Muscle layer of duodenum (tissue), 2 donors: ENCODE measurements around the gene ADD1.

ENCODE experiments used
- H3K27ac ChIP-seq: one replicate; pipeline ENCODE4 v1.7.0; 2013; ENCODE audit warnings: mild to moderate bottlenecking, low read length
- H3K27me3 ChIP-seq: one replicate; pipeline ENCODE4 v1.7.0; 2013; ENCODE audit warnings: low read depth, mild to moderate bottlenecking, control low read depth, low read length
- H3K36me3 ChIP-seq, 2 donors: one replicate each; pipeline ENCODE4 v1.7.0; 2013; ENCODE audit warnings: low read length in 2 of 2, control low read depth in 1 of 2, mild to moderate bottlenecking in 1 of 2; ENCODE audit not compliant: insufficient read depth in 2 of 2, control insufficient read depth in 1 of 2
- H3K4me1 ChIP-seq, 2 donors: one replicate each; pipeline ENCODE4 v1.7.0; 2013; ENCODE audit warnings: low read length in 2 of 2, mild to moderate bottlenecking in 2 of 2, control low read depth in 1 of 2, moderate library complexity in 1 of 2; ENCODE audit not compliant: insufficient read depth in 2 of 2, control insufficient read depth in 1 of 2
- H3K4me3 ChIP-seq, 2 donors: one replicate each; pipeline ENCODE4 v1.7.0; 2013; ENCODE audit warnings: low read length in 2 of 2, low read depth in 1 of 2, mild to moderate bottlenecking in 1 of 2
- H3K9me3 ChIP-seq, 2 donors: one replicate each; pipeline ENCODE4 v1.7.0; 2013; ENCODE audit warnings: low read length in 2 of 2, control low read depth in 1 of 2, mild to moderate bottlenecking in 1 of 2; ENCODE audit not compliant: control insufficient read depth in 1 of 2
- donor health status: healthy.

ADD1 gene

DNA sequence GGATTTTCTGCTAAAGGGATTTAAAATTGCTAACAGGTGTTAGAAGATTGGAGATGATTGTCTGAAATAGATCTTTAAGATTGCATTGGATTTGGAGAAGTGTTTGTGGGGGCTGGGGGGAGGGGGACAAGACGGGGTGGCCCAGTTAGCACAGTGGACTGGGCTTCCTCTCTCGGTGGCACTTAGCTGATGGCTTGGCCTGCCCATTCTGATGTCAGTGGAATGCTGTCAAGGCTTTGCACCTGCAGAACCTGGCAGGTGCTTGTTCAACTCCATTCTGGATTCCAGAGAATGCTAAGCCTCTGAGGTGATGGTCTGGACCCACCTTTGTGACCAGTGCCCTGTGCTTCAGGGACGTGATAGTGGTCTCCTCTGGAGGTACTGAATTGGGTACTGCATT is 43.7 kb downstream of the ADD1 start:
- Histone ChIP-seq H3K4me3 (no peak overlapping the region), H3K36me3 (peaks cover 32 to 36% of the 10 kb centered on the region in 2 donors), H3K27ac (no peak overlapping the region), H3K9me3 (no peaks in the 10 kb centered on the region), H3K27me3 (no peaks in the 10 kb centered on the region), H3K4me1 (no peaks in the 10 kb centered on the region)

DNA sequence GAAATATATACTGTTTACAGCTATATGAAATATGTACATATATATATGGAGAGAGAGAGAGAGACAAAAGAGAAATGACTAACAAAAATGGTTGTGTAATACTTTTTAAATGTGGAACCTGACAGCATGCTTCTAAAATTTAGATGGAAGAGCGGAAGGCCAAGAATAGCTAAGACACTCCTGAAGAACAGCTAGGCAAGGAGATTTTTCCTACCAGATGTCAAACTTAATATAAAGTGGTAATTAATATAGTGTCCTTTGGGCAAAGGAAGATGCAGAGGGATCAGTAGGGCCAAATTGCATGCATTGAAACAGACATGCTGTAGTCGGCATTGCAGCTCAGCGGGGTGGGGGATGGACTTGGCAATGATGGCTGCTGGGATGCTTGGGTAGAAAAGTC is 45.2 kb downstream of the ADD1 start:
- Histone ChIP-seq H3K9me3 (no peaks in the 10 kb centered on the region), H3K4me3 (no peak overlapping the region), H3K27ac (no peak overlapping the region), H3K36me3 (peaks cover 30 to 31% of the 10 kb centered on the region in 2 donors), H3K27me3 (no peaks in the 10 kb centered on the region), H3K4me1 (peaks cover 4% of the 10 kb centered on the region in 2 donors)

DNA sequence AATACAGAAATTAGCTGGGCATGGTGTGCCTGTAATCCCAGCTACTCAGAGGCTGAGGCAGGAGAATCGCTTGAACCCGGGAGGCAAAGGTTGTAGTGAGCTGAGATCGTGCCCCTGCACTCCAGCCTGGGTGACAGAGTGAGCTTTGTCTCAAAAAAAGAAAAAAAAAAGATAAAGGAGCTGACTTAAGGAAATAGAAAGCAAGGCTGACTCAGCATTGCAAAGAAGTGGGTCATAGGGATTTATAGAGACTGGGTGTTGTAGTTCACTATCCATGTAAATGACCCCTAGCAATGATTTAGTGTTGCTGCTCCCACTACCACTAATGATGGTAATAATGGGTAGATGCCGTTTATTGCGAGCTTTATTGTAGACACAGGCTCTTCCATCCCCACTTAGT is 47.6 kb downstream of the ADD1 start:
- no peaks in the 10 kb centered on the region for H3K27me3 ChIP-seq
- H3K4me3 ChIP-seq: no peak overlapping the region
- H3K36me3 ChIP-seq: peaks cover 21 to 24% of the 10 kb centered on the region in 2 donors
- H3K9me3 ChIP-seq: no peaks in the 10 kb centered on the region
- no peak overlapping the region for H3K27ac ChIP-seq
- peaks cover 4 to 8% of the 10 kb centered on the region in 2 donors for H3K4me1 ChIP-seq

DNA sequence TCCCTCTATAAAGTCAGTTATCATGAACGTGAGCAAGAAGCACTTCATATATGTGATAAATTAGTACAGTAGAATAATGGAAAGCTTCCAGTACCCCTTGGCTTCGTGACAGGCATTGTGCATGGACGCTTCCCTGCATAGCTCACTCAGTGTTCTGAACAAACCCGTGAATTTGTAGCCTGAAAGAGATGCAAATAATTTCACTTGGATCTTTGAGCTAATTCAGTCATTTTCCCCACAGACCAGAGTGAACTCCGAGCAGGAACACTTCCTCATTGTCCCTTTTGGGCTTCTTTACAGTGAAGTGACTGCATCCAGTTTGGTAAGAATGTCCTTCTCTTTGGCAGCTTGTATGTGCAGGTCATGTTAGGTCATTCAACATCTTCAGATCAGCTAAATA is 50.1 kb downstream of the ADD1 start:
- Histone ChIP-seq H3K36me3 (peaks cover 30 to 33% of the 10 kb centered on the region in 2 donors), H3K4me1 (peaks cover 4 to 8% of the 10 kb centered on the region in 2 donors), H3K27ac (no peak overlapping the region), H3K4me3 (no peak overlapping the region), H3K27me3 (no peaks in the 10 kb centered on the region), H3K9me3 (no peaks in the 10 kb centered on the region)

DNA sequence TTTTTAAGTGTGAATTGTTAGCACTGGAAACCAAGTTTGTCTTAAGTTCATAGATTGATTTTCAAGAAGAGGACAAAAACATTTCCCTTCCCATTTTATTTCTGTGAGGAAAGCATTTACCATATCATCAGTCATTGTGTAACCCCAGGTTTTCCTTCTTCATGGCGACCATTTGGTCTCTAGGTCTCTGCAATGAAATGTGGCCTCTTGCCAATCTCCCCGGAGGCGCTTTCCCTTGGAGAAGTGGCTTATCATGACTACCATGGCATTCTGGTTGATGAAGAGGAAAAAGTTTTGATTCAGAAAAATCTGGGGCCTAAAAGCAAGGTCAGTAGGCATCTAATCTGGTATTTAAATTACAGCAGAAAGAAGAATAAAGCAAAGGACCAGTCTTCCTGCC is 54.4 kb downstream of the ADD1 start:
- Histone ChIP-seq H3K9me3 (no peaks in the 10 kb centered on the region), H3K4me3 (no peak overlapping the region), H3K27me3 (no peaks in the 10 kb centered on the region), H3K36me3 (peaks cover 51 to 59% of the 10 kb centered on the region in 2 donors), H3K27ac (no peak overlapping the region), H3K4me1 (peaks cover 4 to 8% of the 10 kb centered on the region in 2 donors)

DNA sequence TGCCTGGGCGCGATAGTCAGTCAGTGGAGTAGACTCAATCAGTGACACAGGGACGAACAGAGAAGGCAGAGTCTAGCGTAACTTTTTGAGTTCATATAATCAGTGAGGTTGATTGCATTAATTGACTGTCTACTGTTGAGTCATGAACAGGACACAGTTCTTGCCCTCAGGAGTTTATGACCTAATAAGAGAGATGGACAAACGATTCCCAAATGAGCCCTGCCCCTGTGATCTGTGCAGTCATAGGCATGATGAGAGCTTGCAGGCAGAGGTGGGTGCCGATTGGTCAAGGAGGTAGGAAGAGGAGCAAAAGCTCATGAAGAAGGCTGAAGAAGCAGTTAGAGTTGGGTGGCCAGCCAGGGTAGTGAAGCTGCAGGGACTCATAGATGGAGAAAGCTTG is 57.1 kb downstream of the ADD1 start:
- no peaks in the 10 kb centered on the region for H3K4me1 ChIP-seq
- H3K36me3 ChIP-seq: peaks cover 64 to 80% of the 10 kb centered on the region in 2 donors
- H3K27ac ChIP-seq: no peak overlapping the region

DNA sequence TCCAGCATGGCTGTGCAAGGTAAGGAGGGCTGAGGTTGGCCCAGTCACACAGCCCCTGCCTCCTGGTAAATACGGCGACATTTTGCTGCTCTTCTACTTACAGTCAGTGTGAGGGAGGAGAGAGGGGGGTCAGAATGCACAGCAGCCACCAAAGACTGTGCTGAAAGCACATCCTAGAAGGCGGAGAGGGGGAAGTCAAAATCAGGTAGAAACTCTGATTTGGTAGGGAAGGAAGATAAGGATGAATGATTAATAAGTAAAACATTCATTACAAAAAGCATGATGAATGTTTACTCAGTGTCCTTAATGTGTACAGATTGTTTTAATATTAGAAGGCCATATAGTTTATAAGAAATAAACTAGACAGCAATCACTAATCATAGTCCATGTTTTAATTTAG is 57.5 kb downstream of the ADD1 start:
- H3K4me3 ChIP-seq: no peak overlapping the region
- H3K27ac ChIP-seq: no peak overlapping the region
- H3K9me3 ChIP-seq: no peaks in the 10 kb centered on the region
- no peaks in the 10 kb centered on the region for H3K4me1 ChIP-seq
- peaks cover 65 to 80% of the 10 kb centered on the region in 2 donors for H3K36me3 ChIP-seq
- H3K27me3 ChIP-seq: no peaks in the 10 kb centered on the region

More for the DNA sequence above, 57.1 kb downstream of the ADD1 start:
- Histone ChIP-seq H3K4me3 (no peak overlapping the region), H3K27me3 (no peaks in the 10 kb centered on the region), H3K9me3 (no peaks in the 10 kb centered on the region)

DNA sequence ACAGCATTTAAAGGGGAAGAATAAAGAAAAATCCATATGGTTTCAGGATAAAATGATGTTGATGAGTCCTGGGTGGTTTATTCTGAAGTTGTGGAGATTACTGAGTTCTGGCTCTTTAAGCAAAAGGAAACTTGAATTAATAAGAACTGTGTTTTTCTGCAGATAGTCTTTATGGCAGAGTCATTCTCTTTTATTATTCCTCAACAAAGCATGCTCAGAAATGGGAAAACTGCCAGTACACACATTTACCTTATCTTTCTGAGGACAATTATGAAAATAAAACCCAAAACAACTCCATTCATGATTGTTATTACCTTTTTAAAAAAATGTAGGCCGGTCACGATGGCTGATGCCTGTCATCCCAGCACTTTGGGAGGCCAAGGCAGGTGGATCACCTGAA is 58.5 kb downstream of the ADD1 start:
- Histone ChIP-seq H3K4me3 (no peak overlapping the region), H3K27me3 (no peaks in the 10 kb centered on the region), H3K4me1 (no peaks in the 10 kb centered on the region), H3K27ac (no peak overlapping the region), H3K9me3 (no peaks in the 10 kb centered on the region), H3K36me3 (peaks cover 65 to 83% of the 10 kb centered on the region in 2 donors)

DNA sequence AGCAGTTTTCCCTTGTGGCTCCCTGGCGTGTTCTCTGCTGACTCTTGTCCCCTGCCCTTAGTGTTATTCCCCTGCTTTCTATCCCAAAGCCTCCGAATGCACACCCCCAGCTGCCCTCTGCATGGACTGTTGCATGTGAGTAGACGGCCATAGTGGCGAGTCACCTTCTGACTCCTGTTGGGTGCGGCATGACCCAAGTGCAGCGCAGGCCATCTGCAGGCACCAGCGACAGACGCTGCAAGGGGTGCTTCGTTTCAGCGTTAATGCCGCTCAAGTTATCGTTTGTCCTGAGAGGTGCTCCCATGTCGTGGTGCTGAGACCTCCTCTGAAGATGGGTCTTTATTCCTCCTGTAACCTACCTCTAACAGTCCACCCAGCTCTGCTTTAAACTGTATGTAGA is 61.9 kb downstream of the ADD1 start:
- Histone ChIP-seq H3K4me1 (no peaks in the 10 kb centered on the region), H3K27ac (no peak overlapping the region), H3K9me3 (no peaks in the 10 kb centered on the region), H3K36me3 (peaks cover 62 to 86% of the 10 kb centered on the region in 2 donors), H3K27me3 (no peaks in the 10 kb centered on the region), H3K4me3 (no peak overlapping the region)

DNA sequence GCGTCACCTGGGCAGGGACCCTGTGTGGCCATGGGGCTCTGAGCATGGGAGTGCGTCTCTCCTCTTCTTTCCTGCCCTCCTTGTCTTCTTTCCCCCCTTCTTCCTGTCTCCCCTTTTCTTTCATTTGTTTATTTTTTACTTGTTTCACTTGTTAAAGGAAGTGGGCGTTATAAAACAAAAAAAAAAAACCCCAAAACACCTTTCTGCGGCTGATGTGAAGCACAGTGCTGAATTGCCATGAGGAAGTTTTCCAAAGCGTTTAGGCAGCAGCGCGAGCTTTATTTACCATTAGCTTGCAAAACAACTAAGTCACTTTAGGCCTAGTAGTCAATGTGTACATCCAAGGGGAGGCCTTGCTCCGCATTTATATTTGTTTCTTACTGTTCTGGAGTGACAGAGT is 62.6 kb downstream of the ADD1 start:
- no peak overlapping the region for H3K27ac ChIP-seq
- no peaks in the 10 kb centered on the region for H3K4me1 ChIP-seq
- peaks cover 64 to 89% of the 10 kb centered on the region in 2 donors for H3K36me3 ChIP-seq
- H3K9me3 ChIP-seq: no peaks in the 10 kb centered on the region
- H3K4me3 ChIP-seq: no peak overlapping the region
- H3K27me3 ChIP-seq: no peaks in the 10 kb centered on the region

DNA sequence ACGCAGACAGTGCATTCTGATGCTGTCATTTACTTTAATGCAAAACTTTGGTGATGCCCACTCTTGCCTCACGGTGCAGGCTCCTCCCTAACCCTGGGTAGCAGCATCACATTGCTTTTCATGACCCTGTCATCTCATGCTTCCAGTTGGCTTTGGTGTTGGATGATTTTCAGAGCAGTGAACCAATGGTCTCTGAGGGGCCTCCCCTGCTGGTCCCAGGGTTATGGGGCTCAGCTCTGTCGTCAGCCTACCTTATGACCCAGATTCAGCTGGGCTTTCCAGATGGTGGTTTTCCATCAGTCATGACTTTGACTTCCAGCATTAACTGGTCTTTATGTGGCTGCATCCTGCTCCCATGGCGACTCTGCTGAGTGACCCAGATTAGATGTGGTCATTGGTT is 63.6 kb downstream of the ADD1 start:
- H3K27me3 ChIP-seq: no peaks in the 10 kb centered on the region
- no peaks in the 10 kb centered on the region for H3K9me3 ChIP-seq
- H3K4me3 ChIP-seq: no peak overlapping the region
- H3K4me1 ChIP-seq: no peaks in the 10 kb centered on the region
- peaks cover 70 to 92% of the 10 kb centered on the region in 2 donors for H3K36me3 ChIP-seq
- no peak overlapping the region for H3K27ac ChIP-seq

DNA sequence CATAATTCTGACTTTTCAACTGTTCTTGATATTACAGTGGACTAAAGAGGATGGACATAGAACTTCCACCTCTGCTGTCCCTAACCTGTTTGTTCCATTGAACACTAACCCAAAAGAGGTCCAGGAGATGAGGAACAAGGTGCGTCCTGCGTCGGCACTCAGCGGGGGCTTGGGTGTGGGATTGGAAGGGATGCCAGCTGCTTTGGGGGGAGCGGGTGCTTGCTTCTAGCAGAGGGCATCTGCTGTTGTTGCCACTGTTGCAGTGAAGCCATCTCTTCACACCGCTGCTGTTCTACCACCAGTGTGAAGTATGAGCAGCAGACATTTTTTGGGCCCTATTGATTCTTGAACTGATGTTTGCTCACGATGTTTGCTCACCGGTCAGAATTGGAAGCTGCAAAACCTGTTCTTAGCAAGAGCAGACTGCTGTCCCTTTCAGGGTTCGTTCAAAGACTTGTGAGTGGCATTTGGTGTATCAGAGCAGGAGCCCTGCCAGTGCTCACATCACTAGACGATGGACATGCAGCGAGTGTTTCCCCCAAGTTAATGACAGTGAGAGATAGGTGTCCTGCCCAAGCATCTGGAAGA is 64.2 kb downstream of the ADD1 start:
- Histone ChIP-seq H3K9me3 (no peaks in the 10 kb centered on the region), H3K4me1 (no peaks in the 10 kb centered on the region), H3K27me3 (no peaks in the 10 kb centered on the region), H3K4me3 (no peak overlapping the region), H3K36me3 (peaks cover 71 to 95% of the 10 kb centered on the region in 2 donors), H3K27ac (no peak overlapping the region)
